ENCODE data around the gene PTPRA.

DNA sequence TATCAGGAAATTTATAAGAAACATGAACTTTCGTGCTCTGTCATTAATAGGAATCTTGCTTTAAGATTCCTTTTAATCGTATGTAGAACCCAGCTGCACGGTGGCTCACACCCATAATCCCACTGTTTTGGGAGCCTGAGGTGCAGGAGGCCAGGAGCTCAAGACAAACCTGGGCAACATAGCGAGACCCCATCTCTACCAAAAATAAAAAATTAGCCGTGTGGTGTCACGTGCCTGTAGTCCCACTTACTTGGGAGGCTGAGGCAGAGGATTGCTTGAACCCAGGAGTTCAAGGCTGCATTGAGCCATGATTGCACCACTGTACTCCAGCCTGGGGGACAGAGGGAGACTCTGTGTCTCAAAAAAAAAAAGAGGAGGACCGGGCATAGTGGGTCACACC is 7.4 kb downstream of the PTPRA start:
- TF ChIP-seq, protein P1, sequence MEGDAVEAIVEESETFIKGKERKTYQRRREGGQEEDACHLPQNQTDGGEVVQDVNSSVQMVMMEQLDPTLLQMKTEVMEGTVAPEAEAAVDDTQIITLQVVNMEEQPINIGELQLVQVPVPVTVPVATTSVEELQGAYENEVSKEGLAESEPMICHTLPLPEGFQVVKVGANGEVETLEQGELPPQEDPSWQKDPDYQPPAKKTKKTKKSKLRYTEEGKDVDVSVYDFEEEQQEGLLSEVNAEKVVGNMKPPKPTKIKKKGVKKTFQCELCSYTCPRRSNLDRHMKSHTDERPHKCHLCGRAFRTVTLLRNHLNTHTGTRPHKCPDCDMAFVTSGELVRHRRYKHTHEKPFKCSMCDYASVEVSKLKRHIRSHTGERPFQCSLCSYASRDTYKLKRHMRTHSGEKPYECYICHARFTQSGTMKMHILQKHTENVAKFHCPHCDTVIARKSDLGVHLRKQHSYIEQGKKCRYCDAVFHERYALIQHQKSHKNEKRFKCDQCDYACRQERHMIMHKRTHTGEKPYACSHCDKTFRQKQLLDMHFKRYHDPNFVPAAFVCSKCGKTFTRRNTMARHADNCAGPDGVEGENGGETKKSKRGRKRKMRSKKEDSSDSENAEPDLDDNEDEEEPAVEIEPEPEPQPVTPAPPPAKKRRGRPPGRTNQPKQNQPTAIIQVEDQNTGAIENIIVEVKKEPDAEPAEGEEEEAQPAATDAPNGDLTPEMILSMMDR (IDR thresholded peaks at IDR 0.05) = no peak
- TF ChIP-seq POLR2A (IDR thresholded peaks at IDR 0.05; ENCODE audit: low read depth) (no peak), POLR2AphosphoS5 (IDR thresholded peaks at IDR 0.05) (no peak)

Measured in esophagus muscularis mucosa (tissue), 3 donors.